PFSK-1 (cell line): ENCODE results near the gene RAPGEF2.

Experiments
- FOXP2 ChIP-seq: optimal IDR thresholded peaks from 2 replicates; pipeline ENCODE3; 2011; ENCODE audit warnings: borderline replicate concordance, control low read depth, inconsistent platforms; ENCODE audit not compliant: insufficient read depth; ENCODE audit errors: extremely low read length, extremely low read depth
- POLR2AphosphoS5 ChIP-seq: IDR thresholded peaks from 2 replicates; pipeline ENCODE4 v1.6.1; 2012; ENCODE audit warnings: low read depth, mild to moderate bottlenecking, control low read depth, low read length, moderate library complexity
- SIN3A ChIP-seq: IDR thresholded peaks from 2 replicates; pipeline ENCODE4 v1.6.1; 2012; ENCODE audit warnings: mild to moderate bottlenecking, low read length, moderate library complexity, borderline replicate concordance; ENCODE audit not compliant: insufficient read depth
- TAF1 ChIP-seq: IDR thresholded peaks from 2 replicates; pipeline ENCODE4 v1.6.1; 2012; ENCODE audit warnings: low read length, control low read depth, borderline replicate concordance; ENCODE audit not compliant: insufficient read depth
- TF ChIP-seq, protein P1 (sequence below), 2 experiments: IDR thresholded peaks; 2 replicates each; pipeline versions ENCODE4 v1.6.1 to v1.8.0; 2011 to 2012; ENCODE audit warnings: low read depth in 2 of 2, low read length in 2 of 2, control low read depth in 1 of 2, inconsistent platforms in 1 of 2, mild to moderate bottlenecking in 1 of 2, moderate library complexity in 1 of 2; ENCODE audit not compliant: insufficient read depth in 1 of 2

- TF ChIP-seq POLR2AphosphoS5 (no peak), SIN3A (no peak), TAF1 (no peak), FOXP2 (no peak)
- TF ChIP-seq, protein P1, sequence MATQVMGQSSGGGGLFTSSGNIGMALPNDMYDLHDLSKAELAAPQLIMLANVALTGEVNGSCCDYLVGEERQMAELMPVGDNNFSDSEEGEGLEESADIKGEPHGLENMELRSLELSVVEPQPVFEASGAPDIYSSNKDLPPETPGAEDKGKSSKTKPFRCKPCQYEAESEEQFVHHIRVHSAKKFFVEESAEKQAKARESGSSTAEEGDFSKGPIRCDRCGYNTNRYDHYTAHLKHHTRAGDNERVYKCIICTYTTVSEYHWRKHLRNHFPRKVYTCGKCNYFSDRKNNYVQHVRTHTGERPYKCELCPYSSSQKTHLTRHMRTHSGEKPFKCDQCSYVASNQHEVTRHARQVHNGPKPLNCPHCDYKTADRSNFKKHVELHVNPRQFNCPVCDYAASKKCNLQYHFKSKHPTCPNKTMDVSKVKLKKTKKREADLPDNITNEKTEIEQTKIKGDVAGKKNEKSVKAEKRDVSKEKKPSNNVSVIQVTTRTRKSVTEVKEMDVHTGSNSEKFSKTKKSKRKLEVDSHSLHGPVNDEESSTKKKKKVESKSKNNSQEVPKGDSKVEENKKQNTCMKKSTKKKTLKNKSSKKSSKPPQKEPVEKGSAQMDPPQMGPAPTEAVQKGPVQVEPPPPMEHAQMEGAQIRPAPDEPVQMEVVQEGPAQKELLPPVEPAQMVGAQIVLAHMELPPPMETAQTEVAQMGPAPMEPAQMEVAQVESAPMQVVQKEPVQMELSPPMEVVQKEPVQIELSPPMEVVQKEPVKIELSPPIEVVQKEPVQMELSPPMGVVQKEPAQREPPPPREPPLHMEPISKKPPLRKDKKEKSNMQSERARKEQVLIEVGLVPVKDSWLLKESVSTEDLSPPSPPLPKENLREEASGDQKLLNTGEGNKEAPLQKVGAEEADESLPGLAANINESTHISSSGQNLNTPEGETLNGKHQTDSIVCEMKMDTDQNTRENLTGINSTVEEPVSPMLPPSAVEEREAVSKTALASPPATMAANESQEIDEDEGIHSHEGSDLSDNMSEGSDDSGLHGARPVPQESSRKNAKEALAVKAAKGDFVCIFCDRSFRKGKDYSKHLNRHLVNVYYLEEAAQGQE (IDR thresholded peaks at IDR 0.05; ENCODE audit: insufficient read depth in 1 of 2, low read depth in 2 of 2, low read length in 2 of 2), result no peak
Observed at GRCh38 chr4:159284733-159285132, 181.9 kb downstream of the RAPGEF2 start.
